NCI-H1048 (cell line): ENCODE results near the gene GABBR2.
"Not testable (repeated sequence)": the region's sequence is repeated elsewhere in the genome, so short reads cannot be mapped to it uniquely, and the experiment has no call there.

ENCODE experiments used
- DNase-seq: peaks from one replicate; lab custom pipeline; 2025; lab: John Stamatoyannopoulos, UW

GABBR2 gene

GRCh38 chr9:98479967-98480847, 228.5 kb downstream of the GABBR2 start:
- no peak for DNase-seq

- DNase-seq = no peak
Observed at GRCh38 chr9:98479449-98479848, 229.3 kb downstream of the GABBR2 start.

GRCh38 chr9:98477884-98478283, 230.9 kb downstream of the GABBR2 start:
- DNase-seq = no peak

GRCh38 chr9:98472216-98472615, 236.5 kb downstream of the GABBR2 start:
- no peak for DNase-seq

- DNase-seq = no peak
Observed at GRCh38 chr9:98471185-98471584, 237.6 kb downstream of the GABBR2 start.

GRCh38 chr9:98468567-98469239, 240.0 kb downstream of the GABBR2 start:
- DNase-seq = no peak

GRCh38 chr9:98465799-98466198, 242.9 kb downstream of the GABBR2 start:
- DNase-seq = no peak

- DNase-seq = not testable (repeated sequence)
Observed at GRCh38 chr9:98464156-98464690, 244.5 kb downstream of the GABBR2 start.

- no peak for DNase-seq
Observed at GRCh38 chr9:98462310-98462709, 246.4 kb downstream of the GABBR2 start.

- DNase-seq = no peak
Observed at GRCh38 chr9:98460704-98461103, 248.0 kb downstream of the GABBR2 start.

GRCh38 chr9:98457726-98458370, 250.9 kb downstream of the GABBR2 start:
- DNase-seq = no peak

- DNase-seq = no peak
Observed at GRCh38 chr9:98456156-98456613, 252.6 kb downstream of the GABBR2 start.

- no peak for DNase-seq
Observed at GRCh38 chr9:98455256-98456155, 253.2 kb downstream of the GABBR2 start.

GRCh38 chr9:98453589-98454311, 255.0 kb downstream of the GABBR2 start:
- DNase-seq = no peak

- no peak for DNase-seq
Observed at GRCh38 chr9:98451576-98451975, 257.2 kb downstream of the GABBR2 start.

- no peak for DNase-seq
Observed at GRCh38 chr9:98450496-98450895, 258.2 kb downstream of the GABBR2 start.

- no peak for DNase-seq
Observed at GRCh38 chr9:98449871-98450270, 258.9 kb downstream of the GABBR2 start.

- no peak for DNase-seq
Observed at GRCh38 chr9:98445576-98445975, 263.2 kb downstream of the GABBR2 start.

GRCh38 chr9:98444601-98445000, 264.1 kb downstream of the GABBR2 start:
- no peak for DNase-seq

GRCh38 chr9:98442541-98442940, 266.2 kb downstream of the GABBR2 start:
- no peak for DNase-seq

GRCh38 chr9:98442114-98442513, 266.6 kb downstream of the GABBR2 start:
- DNase-seq = no peak
